ENCODE data around the gene CNTNAP2. TPM values are rescaled to one million over a fixed set of nuclear protein-coding genes. Genes with fewer than 3 reads are reported as not detected.

The CNTNAP2 gene
- total RNA-seq, 6 experiments from 2014 or later = 1.8 to 8.1 (median 3.9) TPM

DNA sequence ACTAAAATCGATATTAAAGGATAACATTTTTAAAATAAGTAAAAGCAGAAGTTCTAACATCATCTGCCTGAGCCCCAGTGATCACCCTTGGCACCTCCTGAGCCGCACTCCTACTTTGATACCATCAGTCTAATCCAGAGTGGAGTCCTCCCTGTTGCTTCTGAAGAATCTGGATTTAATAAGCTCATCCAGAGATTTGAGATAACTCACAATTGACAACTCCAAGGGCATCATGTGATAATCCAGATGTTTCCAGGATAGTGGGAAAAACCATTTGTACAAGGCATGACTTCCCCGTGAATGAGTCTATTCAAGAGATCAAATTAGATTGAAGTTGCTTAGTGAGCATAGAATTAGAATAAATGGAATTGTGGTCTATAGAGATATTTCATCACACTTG lies 1998.2 kb downstream of the CNTNAP2 start:
- TF ChIP-seq, protein P1, sequence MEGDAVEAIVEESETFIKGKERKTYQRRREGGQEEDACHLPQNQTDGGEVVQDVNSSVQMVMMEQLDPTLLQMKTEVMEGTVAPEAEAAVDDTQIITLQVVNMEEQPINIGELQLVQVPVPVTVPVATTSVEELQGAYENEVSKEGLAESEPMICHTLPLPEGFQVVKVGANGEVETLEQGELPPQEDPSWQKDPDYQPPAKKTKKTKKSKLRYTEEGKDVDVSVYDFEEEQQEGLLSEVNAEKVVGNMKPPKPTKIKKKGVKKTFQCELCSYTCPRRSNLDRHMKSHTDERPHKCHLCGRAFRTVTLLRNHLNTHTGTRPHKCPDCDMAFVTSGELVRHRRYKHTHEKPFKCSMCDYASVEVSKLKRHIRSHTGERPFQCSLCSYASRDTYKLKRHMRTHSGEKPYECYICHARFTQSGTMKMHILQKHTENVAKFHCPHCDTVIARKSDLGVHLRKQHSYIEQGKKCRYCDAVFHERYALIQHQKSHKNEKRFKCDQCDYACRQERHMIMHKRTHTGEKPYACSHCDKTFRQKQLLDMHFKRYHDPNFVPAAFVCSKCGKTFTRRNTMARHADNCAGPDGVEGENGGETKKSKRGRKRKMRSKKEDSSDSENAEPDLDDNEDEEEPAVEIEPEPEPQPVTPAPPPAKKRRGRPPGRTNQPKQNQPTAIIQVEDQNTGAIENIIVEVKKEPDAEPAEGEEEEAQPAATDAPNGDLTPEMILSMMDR (IDR thresholded peaks at IDR 0.05) = no peak
- no peak for TF ChIP-seq POLR2A (IDR thresholded peaks at IDR 0.05)
- intact Hi-C loops (cut with DNase I) = no loop called here
- H3K4me3 ChIP-seq = no peak overlapping the region
- H3K36me3 ChIP-seq = no peaks in the 10 kb centered on the region
- 40% methylated on average over 3 of the region's 3 CpGs for WGBS (ENCODE audit: insufficient coverage, low coverage, low lambda C conversion rate, missing lambda C conversion rate)
- no peak for DNase-seq
- H3K27me3 ChIP-seq = no peaks in the 10 kb centered on the region
- ATAC-seq = no peak
- no peak overlapping the region for H3K27ac ChIP-seq
- no peaks in the 10 kb centered on the region for H3K4me1 ChIP-seq
- H3K9me3 ChIP-seq = no peaks in the 10 kb centered on the region

DNA sequence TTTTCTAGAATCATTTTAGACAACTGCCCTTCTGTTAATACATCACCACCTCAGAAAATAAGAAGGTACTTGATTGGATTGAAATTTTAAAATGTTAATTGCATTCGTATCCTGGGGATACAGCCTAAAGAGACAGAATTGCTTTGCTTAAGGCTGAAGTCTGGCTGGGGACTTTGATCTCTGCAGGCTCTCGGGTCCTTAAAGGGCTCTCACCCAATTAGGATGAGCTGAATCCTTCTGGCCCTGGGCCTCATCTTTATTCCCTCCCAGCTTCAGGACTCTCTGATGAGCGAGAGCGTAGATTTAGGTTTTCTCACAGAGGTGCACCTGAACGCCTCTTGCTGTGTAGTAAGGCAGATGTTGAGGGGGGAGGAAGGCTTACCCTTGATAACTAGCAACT lies 1998.7 kb downstream of the CNTNAP2 start:
- TF ChIP-seq POLR2A (IDR thresholded peaks at IDR 0.05) = no peak
- TF ChIP-seq, protein P1 (IDR thresholded peaks at IDR 0.05) = no peak
- Histone ChIP-seq H3K4me1 (no peaks in the 10 kb centered on the region), H3K27ac (no peak overlapping the region), H3K4me3 (no peak overlapping the region), H3K27me3 (no peaks in the 10 kb centered on the region), H3K36me3 (no peaks in the 10 kb centered on the region), H3K9me3 (no peaks in the 10 kb centered on the region)
- DNase-seq = no peak
- intact Hi-C loops (cut with DNase I) = no loop called here
- no peak for ATAC-seq
- 66% methylated on average over 5 of the region's 5 CpGs for WGBS (ENCODE audit: insufficient coverage, low coverage, low lambda C conversion rate, missing lambda C conversion rate)

DNA sequence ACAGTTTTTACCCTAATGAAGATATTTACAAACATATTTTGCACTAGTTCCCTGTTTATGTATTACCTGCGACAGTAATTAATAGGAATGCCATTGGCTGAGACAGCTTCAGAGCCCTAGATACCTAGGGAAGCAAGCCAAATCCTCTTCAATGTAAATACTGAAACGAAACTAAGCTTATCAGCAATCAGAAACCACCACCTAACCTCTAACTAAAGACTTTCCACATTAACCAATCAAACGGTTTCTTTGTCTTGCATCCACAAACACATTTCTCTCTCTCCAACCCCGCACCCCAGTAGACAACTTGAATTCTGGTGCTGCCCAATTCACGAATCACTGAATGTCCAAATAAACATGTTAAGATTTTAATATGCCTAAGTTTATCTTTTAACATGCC lies 1999.6 kb downstream of the CNTNAP2 start:
- no peak overlapping the region for H3K27ac ChIP-seq
- no peak overlapping the region for H3K4me3 ChIP-seq
- H3K27me3 ChIP-seq = peaks cover 0 to 3% of the 10 kb centered on the region in 2 donors
- DNase-seq = no peak
- no peaks in the 10 kb centered on the region for H3K4me1 ChIP-seq
- H3K36me3 ChIP-seq = no peaks in the 10 kb centered on the region
- intact Hi-C loops (cut with DNase I) = no loop called here
- no peaks in the 10 kb centered on the region for H3K9me3 ChIP-seq
- 27% methylated on average over 5 of the region's 5 CpGs for WGBS (ENCODE audit: insufficient coverage, low coverage, low lambda C conversion rate, missing lambda C conversion rate)
- ATAC-seq = no peak
- no peak for TF ChIP-seq POLR2A (IDR thresholded peaks at IDR 0.05)

DNA sequence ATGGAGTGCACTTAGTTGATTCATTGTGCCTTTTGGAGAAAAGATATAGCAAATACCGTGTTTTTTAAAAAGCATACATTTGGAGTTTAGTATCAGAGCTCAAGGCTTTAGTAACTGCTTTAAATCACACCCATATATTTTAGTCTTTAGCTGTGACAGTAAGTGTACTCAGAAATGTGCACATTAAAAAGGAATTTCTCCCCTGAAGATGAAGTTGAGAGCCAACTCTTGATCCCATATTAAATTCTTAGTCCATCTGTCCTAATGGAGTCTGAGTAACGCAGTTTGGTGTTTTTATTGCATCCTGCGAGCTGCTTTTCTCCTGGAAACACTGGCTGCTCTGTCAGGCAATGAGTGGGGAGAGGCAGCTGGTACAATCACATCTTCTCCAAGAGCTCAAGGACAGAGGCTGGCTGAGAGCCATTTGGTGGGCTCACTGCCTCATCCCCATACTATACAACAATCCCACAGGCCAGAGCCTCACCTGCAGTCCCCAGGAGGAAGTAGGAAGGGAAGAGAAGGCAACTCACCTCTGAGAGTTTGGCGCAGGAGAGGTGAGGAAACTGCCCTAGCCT lies 2000.3 kb downstream of the CNTNAP2 start:
- H3K4me1 ChIP-seq = no peaks in the 10 kb centered on the region
- intact Hi-C loops (cut with DNase I) = no loop called here
- no peak overlapping the region for H3K27ac ChIP-seq
- H3K4me3 ChIP-seq = no peak overlapping the region
- ATAC-seq = peak in 1 of 4 donors; percentile 35
- 46% methylated on average over 3 of the region's 4 CpGs for WGBS (ENCODE audit: insufficient coverage, low coverage, low lambda C conversion rate, missing lambda C conversion rate)
- no peak for DNase-seq
- no peaks in the 10 kb centered on the region for H3K9me3 ChIP-seq
- TF ChIP-seq, protein P1 (IDR thresholded peaks at IDR 0.05) = no peak
- TF ChIP-seq POLR2A (IDR thresholded peaks at IDR 0.05) = no peak
- H3K36me3 ChIP-seq = no peaks in the 10 kb centered on the region
- peaks cover 0 to 4% of the 10 kb centered on the region in 2 donors for H3K27me3 ChIP-seq

DNA sequence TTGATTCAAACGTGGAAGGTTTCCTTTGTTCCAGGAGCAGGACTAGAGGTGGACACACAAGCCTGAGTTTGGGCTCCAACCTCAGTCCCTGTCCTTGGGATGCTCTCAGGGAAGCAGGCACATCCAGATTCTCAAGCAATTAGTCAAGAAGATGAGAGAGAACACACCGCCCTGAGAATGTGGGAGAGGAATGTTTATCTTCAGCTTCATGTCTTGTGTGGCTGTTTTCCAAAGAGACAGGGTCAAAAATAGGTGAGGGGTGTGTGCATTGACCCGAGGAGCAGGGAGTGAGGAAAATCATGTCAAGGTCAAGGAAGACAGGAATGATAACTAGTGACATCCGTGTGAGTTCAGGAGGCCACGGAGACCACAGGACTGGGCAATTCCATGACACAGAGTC lies 2001.8 kb downstream of the CNTNAP2 start:
- Histone ChIP-seq H3K4me1 (no peaks in the 10 kb centered on the region), H3K4me3 (no peak overlapping the region), H3K27ac (no peak overlapping the region), H3K9me3 (no peaks in the 10 kb centered on the region), H3K36me3 (no peaks in the 10 kb centered on the region), H3K27me3 (peaks cover 0 to 4% of the 10 kb centered on the region in 2 donors)
- ATAC-seq (no peak), DNase-seq (no peak)
- intact Hi-C loops (cut with DNase I) = no loop called here
- TF ChIP-seq, protein P1 (IDR thresholded peaks at IDR 0.05) = no peak
- TF ChIP-seq POLR2A (IDR thresholded peaks at IDR 0.05) = no peak
- 43% methylated on average over 5 of the region's 5 CpGs for WGBS (ENCODE audit: insufficient coverage, low coverage, low lambda C conversion rate, missing lambda C conversion rate)
